C4-2B (cell line): ENCODE data around the gene ZFAND3.

Source experiments
- CTCF ChIP-seq: fragments of 450-650 bp; conservative IDR thresholded peaks from 2 replicates; pipeline ENCODE4 v1.5.1; 2017; ENCODE audit warnings: mild to moderate bottlenecking
- ZFX ChIP-seq: fragments of 450-650 bp; IDR thresholded peaks from 2 replicates; pipeline ENCODE4 v1.6.1; 2017

- TF ChIP-seq CTCF (no peak), ZFX (no peak)
Observed at GRCh38 chr6:38175786-38176185, 356.3 kb downstream of the ZFAND3 start.
